Activated effector memory CD4-positive, alpha-beta T cell treated with Interleukin-2 at 50 U/mL for 16 hours (primary cell): Measurements from ENCODE around the gene CSDE1.

Source experiments
- DNase-seq: peaks from one replicate; pipeline ENCODE4 v3.0.0-alpha.2; 2020

CSDE1 gene

DNA sequence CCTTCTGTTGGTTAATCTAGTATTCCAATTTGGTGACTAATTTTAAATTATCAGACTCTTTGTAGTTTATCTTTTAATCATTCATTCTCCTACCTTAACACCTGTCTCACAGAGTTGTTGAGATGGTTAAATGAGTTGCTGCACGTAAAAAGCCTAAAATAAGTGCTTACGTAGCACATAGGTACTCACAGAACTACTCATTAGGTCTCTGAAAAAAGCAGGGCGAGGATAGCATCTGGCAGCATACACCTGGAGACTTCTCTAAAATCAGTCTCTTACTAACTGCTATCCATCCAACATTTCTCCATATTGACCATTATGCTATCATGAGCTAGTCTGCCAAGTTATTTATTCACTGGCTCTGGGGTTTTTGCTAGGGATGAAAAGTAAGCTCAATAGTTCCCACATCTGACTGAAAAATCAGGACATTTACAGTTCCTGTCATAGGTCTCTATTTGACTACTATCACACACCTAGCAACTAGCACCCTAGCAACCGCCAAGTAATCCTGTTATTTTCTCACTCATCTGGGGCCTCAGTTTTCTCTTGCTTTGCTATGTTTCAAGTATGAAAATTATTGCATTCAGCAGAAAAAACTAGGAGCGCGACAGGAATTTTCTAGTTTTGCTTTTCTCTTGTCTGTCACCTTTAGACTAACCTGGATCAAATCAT lies 11.2 kb downstream of the CSDE1 start:
- DNase-seq: no peak

DNA sequence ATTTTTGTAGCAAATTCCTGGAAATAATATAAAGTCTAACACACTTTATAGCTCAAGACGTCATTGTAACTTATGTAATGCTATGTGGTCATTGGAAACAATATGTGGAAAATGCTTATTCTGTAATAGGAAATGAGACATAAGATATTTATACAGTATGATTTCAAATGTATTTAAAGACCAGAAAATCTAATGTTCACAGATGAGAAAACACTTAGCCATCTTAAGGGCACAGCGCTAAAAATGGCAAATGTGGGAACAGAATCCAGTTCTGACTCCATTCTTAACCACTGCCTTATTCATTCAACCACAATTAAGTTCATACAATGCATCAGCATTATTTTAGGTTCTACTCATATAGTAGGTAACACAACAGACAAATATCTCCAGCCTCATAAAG lies 12.5 kb downstream of the CSDE1 start:
- no peak for DNase-seq

DNA sequence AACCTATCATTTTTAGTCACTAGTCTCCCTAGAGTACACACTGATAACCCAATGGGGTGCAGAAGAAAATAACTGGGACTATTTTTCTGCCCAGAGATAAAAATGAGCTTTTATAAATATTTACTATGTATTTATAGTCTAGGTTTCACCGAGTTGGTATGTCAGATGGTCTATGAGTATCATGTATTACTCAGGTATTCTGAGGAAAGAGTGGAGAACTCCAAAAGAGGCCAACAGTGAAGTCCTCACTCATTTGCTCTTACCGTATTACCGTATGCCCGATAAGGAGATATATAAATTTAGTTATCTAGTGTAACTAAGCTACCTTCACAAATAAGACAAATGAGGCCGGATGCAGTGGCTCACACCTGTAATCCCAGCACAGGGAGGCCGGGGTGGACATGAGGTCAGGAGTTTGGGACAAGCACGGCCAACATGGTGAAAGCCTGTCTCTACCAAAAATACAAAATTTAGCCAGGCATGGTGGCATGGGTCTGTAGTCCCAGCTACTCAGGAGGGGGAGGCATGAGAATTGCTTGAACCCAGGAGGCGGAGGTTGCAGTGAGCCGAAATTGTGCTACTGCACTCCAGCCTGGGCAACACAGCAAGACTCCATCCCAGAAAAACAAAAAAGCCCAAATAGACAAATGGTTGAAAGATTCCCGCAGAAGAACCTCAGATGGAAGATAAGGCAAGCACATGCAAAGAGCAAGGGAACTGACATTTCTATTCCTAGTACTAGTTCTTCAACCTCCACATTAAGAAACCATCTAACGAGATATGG lies 15.6 kb downstream of the CSDE1 start:
- DNase-seq: no peak

DNA sequence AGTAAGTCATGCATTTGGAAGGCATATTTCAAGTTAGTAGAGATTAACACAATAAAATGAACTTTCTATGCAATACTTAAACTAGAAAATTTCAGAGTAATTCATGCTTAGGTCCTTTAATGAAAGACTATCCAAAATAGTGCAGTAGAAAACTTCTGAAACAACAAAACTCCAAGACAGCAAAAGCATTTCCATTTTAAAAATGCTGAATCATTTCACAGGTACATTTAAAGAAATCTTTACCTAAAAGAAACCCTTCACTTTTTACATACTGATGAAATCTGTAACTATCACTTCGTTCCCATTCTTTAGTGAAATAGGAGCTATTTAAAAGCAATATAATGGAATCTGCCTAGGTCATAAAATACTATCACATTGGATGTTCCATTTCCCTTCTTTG lies 17.5 kb downstream of the CSDE1 start:
- no peak for DNase-seq

DNA sequence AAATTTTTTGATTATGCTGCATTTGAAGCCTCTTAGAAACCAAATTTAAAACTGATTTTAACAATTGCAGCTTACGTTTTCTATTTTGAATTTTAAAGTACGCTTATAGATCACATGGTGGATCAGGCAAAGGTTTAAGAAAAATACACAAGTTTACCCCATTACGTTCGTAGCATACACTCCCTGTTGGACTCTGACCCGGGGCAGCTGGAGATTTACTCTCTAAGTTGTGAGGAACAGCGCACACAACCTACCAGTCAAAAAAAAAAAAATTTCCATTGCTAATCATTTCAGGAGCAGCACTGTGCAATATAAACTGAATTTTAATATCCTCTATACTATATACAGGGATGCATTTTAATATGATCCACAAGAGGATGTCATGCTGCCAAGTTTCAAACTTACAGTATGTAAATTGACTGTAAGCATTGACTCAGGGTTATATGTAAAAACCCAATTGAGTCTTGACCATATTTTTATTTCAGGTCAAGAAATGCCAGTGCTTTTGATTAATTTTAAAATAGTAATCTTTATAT lies 20.4 kb downstream of the CSDE1 start:
- no peak for DNase-seq

DNA sequence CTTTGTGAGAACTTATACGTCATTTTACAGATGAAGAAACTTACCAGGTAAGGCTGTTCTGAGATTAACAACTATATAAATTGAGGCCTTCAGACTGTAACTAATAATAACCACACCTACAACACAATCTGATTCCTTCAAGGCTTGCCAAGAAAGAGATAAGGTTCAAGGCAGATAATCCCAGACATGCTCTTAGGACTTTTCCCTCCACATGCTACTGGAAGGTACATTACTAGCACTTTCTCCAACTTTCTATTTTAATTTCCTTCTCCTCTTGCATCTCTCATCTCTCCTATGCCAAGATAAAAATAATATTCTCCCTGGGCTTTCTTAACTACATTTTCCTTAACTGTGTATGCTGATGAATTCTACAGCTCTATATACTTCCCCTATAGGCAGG lies 22.3 kb downstream of the CSDE1 start:
- no peak for DNase-seq

DNA sequence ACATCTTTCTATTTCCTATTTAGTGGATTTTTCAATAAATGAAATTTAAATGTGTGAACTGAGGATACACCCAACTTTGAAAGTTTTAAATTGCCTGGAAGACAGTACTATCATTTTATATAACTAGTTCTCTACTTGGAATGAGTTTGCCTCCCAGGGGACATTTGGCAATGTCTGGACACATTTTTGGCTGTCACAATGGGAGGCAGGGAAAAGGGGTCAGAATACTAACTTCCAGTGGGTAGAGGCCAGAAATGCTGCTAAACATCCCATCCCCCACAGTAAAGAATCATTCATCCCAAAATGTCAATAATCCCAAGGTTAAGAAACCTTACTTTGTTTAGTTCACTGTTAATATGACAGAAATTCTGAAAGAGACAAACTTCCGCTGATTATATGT lies 28.0 kb downstream of the CSDE1 start:
- no peak for DNase-seq

DNA sequence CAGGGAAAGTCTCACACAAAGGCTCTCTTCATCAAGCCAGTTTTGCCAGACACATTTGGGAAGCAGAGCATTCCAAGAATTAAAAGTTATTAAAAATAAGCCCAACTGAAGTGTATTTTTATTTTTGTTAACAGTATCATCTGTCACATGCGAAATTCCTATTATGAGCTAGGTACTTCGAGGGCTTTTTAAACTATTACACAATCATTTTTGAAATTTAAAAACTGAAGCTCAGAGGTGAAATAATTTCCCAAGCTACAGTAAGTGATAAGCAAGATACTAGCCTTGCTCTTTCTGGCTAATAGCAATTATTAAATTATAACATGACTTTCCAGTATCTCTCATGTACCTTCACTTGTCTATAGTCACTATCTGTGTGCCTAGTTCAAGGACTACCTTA lies 29.2 kb downstream of the CSDE1 start:
- no peak for DNase-seq

DNA sequence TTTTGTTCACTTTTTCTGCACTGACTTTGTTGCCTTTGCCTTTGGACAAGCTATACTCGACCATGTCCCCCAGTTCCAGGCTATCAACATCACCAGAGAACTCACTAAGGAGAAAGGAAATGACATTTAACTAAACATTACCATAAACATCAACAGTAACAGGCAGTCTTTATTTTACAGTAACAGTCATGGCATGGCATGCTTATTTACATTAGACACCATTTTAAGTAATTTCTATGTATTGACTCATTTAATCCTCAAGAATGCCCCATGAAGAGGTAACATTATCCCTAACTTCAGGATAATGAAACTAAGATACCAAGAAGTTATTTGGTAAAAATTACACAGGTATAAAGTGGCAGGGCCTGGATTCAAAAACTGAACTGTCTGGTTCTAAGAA lies 32.6 kb downstream of the CSDE1 start:
- DNase-seq: no peak

DNA sequence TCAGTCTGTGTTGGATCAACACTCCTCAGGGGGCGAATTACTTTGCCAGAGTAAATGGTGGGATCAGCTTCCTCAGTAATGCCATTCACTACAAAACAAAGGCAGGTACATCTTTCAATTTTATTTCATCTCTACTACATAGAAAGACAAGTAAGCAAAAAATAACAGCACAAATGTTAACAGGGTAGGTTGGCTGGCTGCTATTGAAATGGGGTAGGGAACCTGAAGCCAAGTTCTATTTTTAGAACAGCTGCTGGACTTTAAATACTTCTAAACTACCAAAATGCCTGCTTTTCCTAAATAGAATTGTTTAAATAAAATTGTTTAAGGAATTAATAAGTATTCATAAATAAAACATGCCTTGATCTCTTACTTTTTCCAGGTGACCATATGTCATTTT lies 33.9 kb downstream of the CSDE1 start:
- no peak for DNase-seq

DNA sequence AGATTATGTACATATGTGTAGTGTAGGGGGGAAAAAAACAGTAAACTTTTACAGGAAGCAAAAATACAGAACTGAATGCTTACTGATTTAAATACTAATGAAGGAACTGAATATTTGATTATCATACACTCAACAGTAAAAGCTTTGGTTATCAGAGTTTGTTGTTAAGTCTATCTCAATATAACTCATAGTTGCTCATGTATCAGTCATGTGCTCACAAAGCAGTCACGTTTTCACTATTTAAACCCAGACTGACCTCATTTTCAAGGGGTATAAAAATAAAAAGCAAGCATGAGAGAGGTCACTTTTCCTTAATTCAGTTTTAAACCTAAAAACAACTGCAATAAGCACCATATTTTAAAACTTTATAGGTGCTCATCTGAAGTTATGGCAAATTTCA lies 34.3 kb downstream of the CSDE1 start:
- DNase-seq: no peak

DNA sequence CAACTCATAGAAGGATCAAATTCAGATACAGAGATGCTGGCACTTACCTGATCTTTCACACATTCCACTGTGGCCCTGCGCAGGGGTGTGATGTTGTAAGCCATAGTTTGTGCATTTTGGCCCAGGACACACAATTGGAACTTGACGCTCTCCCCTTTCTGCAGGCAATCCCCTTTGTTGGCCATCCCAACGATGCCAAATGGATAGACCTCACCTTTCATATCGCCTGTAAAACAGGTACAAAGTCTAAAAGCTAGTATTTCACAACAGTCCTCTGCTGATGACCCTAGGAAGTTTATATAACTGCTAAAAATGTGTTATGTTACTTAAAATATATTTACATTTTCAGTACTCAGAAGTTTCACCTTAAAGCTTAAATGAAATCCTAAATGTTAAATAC lies 37.3 kb downstream of the CSDE1 start:
- no peak for DNase-seq

DNA sequence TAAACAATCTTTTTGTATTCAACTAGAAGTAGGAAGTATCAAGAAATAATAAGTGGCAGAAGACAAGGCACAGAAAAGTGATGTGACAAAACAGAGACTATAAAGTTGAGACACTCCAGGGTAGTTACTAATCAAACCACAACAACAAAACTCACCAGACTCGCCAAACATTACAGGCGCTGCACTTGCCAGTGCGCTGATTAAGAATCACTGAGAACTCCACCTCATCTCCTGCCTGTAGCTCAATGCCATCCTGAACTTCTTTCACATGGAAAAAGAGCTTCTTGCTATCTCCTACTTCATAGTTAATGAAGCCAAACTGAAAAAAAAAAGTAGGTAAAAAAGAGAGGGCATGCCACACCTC lies 38.4 kb downstream of the CSDE1 start:
- no peak for DNase-seq

DNA sequence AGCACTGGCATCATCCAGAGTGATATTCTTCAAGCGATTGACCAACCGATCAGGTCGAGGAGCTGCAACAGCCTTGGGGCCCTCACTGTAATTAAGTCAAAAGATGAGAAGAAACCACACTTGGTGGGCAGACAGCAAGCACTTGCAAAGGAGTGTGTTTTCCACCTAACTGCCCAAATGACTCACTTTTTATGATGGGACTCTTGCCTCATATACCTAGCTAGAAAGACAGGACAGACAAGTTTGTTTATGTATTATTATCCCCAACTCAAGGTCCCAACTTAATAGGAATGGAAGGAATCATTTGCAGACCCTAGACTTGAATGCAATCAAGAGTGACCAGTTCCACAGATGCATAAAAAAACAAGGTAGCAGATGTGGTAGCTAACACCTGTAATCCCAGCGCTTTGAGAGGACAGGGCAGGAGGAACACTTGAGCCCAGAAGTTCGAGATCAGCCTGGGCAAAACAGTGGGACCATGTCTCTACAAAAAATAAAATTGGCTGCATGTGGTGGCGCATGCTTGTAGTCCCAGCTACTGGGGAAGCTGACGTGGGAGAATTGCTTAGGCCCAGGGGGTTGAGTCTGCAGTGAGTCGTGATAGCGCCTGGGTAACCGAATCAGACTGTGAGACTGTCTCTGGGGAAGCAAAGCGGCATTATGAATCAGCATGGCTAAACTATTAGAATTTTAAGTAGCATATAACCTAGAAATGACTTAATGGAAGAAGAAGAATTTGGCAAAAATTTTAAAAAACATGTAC lies 38.9 kb downstream of the CSDE1 start:
- DNase-seq: no peak

DNA sequence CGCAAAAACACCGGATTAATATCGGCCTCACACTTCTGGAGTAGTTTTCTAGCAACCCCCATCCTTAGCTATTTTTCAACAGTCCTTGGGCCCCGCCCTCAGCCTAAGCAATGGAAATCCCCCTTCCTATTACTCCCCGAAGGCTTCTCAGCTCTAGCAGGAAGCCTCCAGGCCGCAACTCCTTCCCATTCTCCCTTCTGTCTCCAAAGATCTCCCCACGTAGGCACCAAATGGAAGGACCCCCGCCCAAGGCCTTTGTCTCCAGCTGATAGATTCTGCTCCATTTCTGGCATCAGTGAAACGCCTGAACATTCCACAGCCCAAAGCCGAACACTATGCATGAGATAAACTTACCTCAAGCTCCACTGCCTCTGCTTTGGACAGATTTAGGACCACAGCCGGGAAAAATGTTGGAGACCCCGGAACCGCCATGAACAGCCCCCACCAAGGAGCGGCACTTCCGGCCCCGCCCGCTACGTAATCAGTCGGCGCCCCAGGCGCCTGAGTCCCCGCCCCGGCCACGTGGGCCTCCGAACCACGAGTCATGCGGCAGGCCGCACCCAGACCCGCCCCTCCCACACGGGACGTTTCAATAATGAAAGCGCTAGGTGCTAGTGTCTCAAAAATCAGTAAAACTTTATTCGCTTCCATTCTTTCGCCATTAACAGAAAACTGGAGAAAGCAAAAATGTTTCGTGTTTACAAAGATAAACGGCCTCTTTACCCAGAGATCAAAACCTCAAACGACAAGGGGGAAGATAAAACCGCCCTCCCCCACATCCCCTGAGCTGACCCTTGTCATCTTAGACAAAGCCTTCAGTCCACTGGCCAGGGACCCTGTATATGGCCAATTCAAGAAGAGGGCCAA lies 41.2 kb downstream of the CSDE1 start, which contains the start of gene NRAS:
TSS of gene NRAS (minus strand) at position 468 of the 867 bp plus-strand sequence. CDS start 611 bp downstream, outside the sequence.
- peak; percentile 91 for DNase-seq

DNA sequence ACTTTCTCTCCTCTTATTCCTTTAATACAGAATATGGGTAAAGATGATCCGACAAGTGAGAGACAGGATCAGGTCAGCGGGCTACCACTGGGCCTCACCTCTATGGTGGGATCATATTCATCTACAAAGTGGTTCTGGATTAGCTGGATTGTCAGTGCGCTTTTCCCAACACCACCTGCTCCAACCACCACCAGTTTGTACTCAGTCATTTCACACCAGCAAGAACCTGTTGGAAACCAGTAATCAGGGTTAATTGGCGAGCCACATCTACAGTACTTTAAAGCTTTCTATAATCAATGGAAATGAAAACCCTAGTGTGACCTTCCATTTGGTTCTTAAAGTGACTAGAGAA lies 41.9 kb downstream of the CSDE1 start:
- no peak for DNase-seq

DNA sequence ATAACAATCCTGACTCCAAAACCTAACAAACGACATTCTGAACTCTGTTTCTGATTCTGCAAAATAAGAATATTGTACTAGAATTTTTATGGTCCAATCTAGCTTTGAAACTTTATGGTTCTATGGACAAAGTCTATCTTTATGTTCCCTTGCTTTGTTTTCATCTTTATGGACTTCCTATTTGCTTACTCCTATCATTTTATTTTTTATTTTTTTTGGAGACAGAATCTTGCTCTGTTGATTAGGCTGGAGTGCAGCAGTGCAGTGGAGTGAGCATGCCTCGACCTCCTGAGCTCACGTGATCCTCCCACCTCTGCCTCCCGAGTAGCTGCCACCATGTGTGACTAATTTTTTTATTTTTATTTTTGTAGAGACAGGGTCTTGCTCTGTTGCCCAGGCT lies 44.8 kb downstream of the CSDE1 start:
- no peak for DNase-seq

DNA sequence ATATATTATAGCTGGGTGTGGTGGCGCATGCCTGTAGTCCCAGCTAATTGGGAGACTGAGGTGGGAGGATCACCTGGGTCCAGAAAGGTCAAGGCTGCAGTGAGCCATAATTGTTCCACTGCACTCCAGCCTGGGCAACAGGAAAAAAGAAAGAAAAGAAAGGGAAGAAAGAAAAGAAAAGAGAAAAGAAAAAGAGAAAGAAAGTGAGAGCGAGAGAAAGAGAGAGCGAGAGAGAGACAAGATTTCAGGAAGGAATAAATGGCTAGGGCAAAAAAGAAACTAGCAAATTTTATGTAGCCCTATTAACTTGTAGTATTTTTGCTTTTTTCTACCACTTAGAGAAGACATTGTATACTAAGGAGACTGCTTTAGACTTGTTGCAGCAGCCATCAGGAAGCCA lies 47.4 kb downstream of the CSDE1 start:
- no peak for DNase-seq

DNA sequence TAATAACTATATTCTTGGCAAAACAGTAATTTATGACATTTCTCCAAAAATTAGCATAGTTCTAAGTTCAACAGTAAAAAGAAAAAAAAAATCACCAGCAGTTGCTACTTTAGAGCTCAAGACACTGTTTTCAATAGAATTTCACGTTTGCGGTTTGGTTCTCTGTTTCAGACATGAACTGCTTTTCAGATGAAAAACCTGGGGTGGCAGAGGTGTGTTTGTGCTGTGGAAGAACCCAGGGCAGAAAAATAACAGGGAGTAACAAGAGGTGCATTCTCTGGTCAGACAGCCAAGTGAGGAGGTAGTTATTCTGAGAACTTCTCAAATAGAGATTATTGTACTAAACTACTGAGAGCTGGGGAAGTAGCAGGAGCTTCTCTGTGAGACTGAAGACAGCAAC lies 50.2 kb downstream of the CSDE1 start:
- DNase-seq: no peak

DNA sequence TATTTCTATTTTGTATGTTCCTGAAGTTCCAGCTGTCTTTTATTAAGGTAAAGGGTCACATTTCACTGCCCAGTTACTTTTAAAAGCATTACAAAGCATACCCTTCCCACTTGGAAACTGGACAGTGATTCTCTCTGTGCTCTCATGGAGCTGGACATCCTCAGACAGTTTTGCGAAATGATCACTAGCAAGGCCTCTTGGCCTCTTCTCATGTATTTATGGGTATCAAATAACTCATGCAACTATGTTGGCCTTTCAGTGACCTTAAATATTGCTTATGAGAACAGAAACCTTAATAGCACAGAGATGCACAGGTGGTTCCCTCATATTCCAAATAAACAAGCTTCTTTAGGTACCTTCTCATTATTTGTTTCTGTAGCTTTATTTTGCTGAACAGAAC lies 54.5 kb downstream of the CSDE1 start:
- no peak for DNase-seq

DNA sequence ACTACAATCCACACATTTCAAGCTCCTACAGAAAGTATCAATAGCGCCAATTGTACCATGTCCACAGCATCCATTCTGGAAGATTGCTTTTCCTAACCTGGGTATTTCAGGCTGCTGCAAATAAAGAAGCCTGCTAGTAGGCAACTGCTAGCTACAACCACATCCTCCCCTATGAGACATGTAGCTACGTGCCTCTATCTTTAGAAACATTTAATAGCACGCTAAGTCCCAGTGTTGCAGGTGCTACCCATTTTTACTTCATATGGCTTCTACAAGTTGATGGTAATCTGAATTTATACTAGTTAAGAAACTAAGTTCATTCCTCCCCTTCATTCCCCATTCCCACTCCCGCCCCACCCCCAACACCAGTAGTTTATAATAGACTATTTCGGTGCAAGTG lies 55.0 kb downstream of the CSDE1 start:
- DNase-seq: no peak

DNA sequence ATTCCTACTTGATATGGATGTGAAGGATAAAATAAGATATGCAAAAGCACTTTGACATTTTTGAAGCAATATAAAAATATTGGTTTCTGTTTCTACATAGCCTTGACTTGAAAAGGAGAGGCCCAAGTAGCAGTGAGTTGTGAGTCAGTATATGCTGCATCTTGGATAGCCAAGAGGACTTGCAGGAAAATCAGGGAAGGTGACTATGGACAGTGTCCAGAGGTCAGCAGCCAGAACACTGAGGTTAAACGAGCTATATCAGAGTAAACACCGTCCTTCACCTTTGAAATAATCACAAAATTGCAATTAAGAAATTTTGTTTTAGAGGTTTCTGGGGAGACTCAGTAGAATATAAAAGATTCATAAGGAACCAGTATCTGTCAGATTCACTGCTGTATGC lies 55.9 kb downstream of the CSDE1 start:
- DNase-seq: no peak

DNA sequence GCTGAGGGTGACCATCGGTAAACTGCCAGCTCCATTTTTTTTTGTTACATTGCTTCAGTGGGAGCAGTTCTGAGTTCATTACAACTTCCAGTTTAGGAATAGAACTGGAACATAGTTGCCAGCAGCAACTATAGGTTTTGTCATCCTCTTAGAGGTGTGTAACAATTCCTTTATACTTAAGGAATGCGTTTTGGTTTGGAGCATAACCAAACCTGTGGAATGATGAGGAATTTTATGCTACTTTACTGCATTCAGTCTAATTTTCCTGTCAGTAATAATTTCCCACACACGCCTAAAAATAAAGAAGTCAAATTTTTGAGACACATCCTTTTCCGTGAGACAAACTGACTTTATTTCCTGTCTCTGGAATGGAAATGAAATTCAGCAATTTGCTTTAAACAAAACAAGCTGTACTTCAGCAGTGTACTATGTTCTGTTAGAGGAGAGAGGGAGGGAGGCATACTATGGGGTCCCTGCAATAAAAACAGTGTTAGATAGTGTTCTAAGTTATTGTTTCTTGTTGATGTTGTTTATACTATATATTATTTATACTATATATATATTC lies 57.7 kb downstream of the CSDE1 start:
- DNase-seq: no peak
